ENCODE results near the gene INF2. TPM values are rescaled to one million over a fixed set of nuclear protein-coding genes. Genes with fewer than 3 reads are reported as not detected.

INF2 gene
- total RNA-seq, 2 donors from 2014 or later, result 21.9 to 43.5 TPM

DNA sequence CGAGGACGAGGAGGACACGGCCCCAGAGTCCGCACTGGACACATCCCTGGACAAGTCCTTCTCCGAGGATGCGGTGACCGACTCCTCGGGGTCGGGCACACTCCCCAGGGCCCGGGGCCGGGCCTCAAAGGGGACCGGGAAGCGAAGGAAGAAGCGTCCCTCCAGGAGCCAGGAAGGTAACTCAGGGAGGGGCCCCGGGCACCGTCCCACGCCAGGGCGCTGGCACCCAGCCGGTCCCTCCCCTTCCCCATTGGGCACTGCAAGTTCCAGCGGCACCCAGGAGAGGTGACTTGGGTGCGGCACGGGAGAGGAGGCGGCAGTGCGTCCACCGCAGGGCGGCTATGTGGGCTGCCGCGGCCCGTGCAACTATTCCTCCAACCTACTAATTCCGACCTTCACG is 25.3 kb downstream of the INF2 start:
- TF ChIP-seq, protein P1, sequence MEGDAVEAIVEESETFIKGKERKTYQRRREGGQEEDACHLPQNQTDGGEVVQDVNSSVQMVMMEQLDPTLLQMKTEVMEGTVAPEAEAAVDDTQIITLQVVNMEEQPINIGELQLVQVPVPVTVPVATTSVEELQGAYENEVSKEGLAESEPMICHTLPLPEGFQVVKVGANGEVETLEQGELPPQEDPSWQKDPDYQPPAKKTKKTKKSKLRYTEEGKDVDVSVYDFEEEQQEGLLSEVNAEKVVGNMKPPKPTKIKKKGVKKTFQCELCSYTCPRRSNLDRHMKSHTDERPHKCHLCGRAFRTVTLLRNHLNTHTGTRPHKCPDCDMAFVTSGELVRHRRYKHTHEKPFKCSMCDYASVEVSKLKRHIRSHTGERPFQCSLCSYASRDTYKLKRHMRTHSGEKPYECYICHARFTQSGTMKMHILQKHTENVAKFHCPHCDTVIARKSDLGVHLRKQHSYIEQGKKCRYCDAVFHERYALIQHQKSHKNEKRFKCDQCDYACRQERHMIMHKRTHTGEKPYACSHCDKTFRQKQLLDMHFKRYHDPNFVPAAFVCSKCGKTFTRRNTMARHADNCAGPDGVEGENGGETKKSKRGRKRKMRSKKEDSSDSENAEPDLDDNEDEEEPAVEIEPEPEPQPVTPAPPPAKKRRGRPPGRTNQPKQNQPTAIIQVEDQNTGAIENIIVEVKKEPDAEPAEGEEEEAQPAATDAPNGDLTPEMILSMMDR (IDR thresholded peaks at IDR 0.05), result no peak
- Histone ChIP-seq H3K27ac (no peak overlapping the region), H3K9me3 (no peaks in the 10 kb centered on the region), H3K4me1 (peaks cover 0 to 30% of the 10 kb centered on the region in 2 donors), H3K27me3 (no peaks in the 10 kb centered on the region), H3K4me3 (no peak overlapping the region), H3K36me3 (peaks cover 67% of the 10 kb centered on the region)
- DNase-seq (ENCODE audit: low spot score), result no peak

DNA sequence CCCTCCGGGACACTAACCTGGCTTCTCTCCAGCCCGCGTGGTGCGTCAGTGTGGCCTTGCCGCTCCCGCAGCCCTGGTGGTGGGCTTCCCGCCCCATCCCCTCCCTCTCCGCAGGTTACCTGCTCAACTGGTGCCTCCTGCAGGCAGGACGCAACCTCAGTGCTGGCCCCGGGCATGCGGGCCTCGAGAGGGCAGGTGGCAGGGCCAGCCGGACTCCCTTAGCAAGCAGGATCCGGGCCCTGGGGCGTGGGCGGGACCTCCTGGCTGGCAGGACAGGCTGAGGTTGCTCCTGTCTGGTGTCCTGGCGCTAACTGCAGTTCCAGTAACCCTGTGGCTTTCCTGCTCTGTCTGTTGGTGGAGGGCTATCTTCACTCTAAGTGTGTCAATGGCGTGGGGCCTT is 26.0 kb downstream of the INF2 start:
- Histone ChIP-seq H3K4me3 (no peak overlapping the region), H3K27ac (no peak overlapping the region), H3K27me3 (no peaks in the 10 kb centered on the region), H3K9me3 (no peaks in the 10 kb centered on the region), H3K36me3 (peaks cover 65% of the 10 kb centered on the region), H3K4me1 (peaks cover 0 to 25% of the 10 kb centered on the region in 2 donors)
- TF ChIP-seq, protein P1 (IDR thresholded peaks at IDR 0.05), result no peak
- DNase-seq (ENCODE audit: low spot score), result no peak

DNA sequence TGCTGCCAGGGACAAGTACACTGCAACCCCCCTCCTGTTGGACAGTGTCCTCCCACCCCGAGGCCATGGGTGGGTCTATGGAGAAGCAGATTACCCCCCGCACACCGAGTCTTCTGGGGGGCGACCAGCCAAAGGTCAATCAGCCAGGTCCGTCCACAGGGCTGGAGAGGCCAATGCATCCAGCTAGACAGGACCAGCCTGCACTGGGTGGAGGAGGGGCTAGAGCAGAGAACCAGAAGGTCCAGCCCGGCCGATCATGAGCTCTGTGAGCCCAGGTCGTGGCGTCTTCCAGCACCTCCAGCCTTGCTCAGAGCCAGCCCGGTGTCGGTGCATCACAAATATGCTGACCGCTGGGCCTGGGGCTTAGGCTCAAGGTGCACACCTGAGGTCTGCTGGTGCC is 26.5 kb downstream of the INF2 start:
- H3K36me3 ChIP-seq, result peaks cover 60% of the 10 kb centered on the region
- peaks cover 0 to 25% of the 10 kb centered on the region in 2 donors for H3K4me1 ChIP-seq
- no peaks in the 10 kb centered on the region for H3K27me3 ChIP-seq
- H3K9me3 ChIP-seq, result no peaks in the 10 kb centered on the region
- no peak for DNase-seq (ENCODE audit: low spot score)
- H3K27ac ChIP-seq, result no peak overlapping the region
- TF ChIP-seq, protein P1 (IDR thresholded peaks at IDR 0.05), result no peak
- H3K4me3 ChIP-seq, result no peak overlapping the region

DNA sequence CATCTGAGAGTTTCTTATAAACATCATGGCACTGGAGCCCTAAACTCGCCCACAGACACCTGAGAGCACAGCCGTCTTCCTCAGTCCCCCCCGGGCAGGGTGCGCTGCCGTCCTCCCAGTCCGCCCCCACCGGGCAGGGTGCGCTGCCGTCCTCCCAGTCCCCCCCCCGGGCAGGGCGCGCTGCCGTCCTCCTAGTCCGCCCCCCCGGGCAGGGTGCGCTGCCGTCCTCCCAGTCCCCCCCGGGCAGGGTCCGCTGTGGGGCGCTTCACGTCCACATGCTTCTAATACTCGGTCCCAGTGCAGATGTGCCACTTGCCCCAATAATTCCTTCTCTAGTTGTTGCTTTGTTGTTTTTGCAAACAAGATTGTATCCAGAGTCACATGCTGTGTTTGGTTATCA is 27.7 kb downstream of the INF2 start:
- peaks cover 48% of the 10 kb centered on the region for H3K36me3 ChIP-seq
- peak overlapping the region; percentile 58 to 81 for H3K27ac ChIP-seq
- no peak for DNase-seq (ENCODE audit: low spot score)

DNA sequence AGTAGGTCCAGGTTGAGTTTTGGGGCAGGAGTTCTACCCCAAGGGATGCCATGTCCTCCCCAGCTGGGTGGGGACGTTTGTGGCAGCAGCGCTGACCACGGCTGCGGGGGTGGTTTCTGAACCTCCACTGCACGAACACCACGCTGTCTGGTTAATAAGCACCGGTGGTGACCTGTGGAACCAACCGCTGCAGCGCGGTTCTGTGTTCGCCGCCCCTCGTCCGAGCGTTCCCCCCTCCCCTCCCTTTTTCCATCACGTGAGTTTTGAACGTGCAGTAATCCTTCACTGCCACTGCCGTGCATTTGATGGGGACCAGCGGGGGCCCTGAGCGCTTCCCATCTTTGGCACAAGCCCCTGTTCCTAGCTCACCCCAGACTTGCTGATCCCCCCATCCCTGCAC is 28.2 kb downstream of the INF2 start:
- peaks cover 0 to 38% of the 10 kb centered on the region in 2 donors for H3K4me1 ChIP-seq
- peaks cover 42% of the 10 kb centered on the region for H3K36me3 ChIP-seq
- H3K4me3 ChIP-seq, result no peak overlapping the region
- peak overlapping the region; percentile 58 to 81 for H3K27ac ChIP-seq
- TF ChIP-seq, protein P1 (IDR thresholded peaks at IDR 0.05), result no peak
- DNase-seq (ENCODE audit: low spot score), result no peak
- H3K27me3 ChIP-seq, result no peaks in the 10 kb centered on the region
- H3K9me3 ChIP-seq, result no peaks in the 10 kb centered on the region

More for the DNA sequence above, 27.7 kb downstream of the INF2 start:
- TF ChIP-seq, protein P1 (IDR thresholded peaks at IDR 0.05), result no peak
- Histone ChIP-seq H3K4me1 (peaks cover 0 to 33% of the 10 kb centered on the region in 2 donors), H3K4me3 (no peak overlapping the region), H3K27me3 (no peaks in the 10 kb centered on the region), H3K9me3 (no peaks in the 10 kb centered on the region)

DNA sequence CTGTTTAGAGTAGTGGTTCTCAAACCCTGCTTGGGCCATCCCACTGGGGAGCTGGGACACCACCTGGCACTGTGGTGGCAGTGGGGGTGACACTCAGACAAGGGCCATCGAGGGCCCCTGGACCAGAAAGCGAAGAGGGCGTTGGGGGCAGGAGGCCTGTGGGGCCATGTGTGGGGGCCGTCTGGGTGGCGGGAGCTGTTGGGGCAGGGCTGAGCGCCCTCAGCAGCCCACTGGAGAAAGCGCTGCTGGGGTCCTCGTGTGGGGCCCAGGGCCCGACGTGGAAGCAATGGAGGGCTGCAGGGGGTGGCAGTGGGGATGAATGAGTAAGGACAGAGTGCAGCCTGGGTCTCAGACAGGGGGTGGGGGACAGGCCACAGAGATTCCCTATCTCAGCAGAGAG is 28.7 kb downstream of the INF2 start:
- Histone ChIP-seq H3K4me3 (no peak overlapping the region), H3K4me1 (peaks cover 1 to 43% of the 10 kb centered on the region in 2 donors), H3K27ac (peak overlapping the region; percentile 58 to 81), H3K36me3 (peaks cover 37% of the 10 kb centered on the region), H3K9me3 (no peaks in the 10 kb centered on the region), H3K27me3 (no peaks in the 10 kb centered on the region)
- no peak for DNase-seq (ENCODE audit: low spot score)
- TF ChIP-seq, protein P1 (IDR thresholded peaks at IDR 0.05), result no peak
